GM12892 (cell line): ENCODE data around the gene NOC2L.

ENCODE experiments used
- POLR2A ChIP-seq: IDR thresholded peaks from 2 replicates; pipeline ENCODE4 v1.6.1; 2011; ENCODE audit warnings: low read depth, low read length, control low read depth
- POLR2AphosphoS5 ChIP-seq: IDR thresholded peaks from 2 replicates; pipeline ENCODE4 v1.6.1; 2011; ENCODE audit warnings: low read depth, low read length, control low read depth
- TAF1 ChIP-seq: IDR thresholded peaks from 2 replicates; pipeline ENCODE4 v1.6.1; 2011; ENCODE audit warnings: low read depth, mild to moderate bottlenecking, control low read depth, low read length, borderline replicate concordance

- TF ChIP-seq POLR2AphosphoS5 (no peak), POLR2A (no peak), TAF1 (no peak)
Measured at GRCh38 chr1:998995-999724, 40.1 kb upstream of the NOC2L start.
